ENCODE results near the gene ZNF821. TPM values are rescaled to one million over a fixed set of nuclear protein-coding genes. Genes with fewer than 3 reads are reported as not detected.

ZNF821 gene
- total and polyA plus RNA-seq, 2 of the 8 experiments (the other 6 are each of a cell fraction or from before 2014, with no cell fraction given) = 9.5 to 14.1 TPM

DNA sequence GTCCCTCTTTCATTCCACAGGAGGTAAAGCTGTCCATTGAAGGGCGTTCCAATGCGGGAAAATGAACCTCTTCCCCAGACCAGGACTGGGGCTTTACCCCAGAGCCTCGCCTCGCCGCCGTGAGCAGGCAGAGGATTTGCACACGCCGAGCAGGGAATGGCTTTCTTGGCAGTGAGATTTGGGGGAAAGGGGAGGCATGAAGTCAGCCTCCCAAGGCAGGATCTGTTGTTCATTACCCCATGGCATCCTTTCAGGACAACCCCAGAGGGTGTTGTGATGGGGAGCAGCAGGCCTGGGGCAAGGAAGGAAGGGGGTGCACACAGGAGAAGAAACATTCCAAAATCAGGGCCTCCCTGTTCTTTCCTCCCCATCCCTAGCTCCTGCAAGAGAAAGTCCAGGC, 32.2 kb downstream of the ZNF821 start:
- no peak for TF ChIP-seq CTBP2 (IDR thresholded peaks at IDR 0.05; ENCODE audit: borderline replicate concordance, insufficient read depth, insufficient read length, low read length)
- Histone ChIP-seq H3K79me2 (ENCODE audit: control insufficient read depth in 1 of 2, insufficient read depth in 2 of 2, low read length in 2 of 2) (peaks cover 4 to 14% of the 10 kb centered on the region in 2 experiments; a peak in 3 of 4 replicates), H4K8ac (ENCODE audit: extremely low read depth, insufficient read depth, low read length) (no peak overlapping the region), H2BK120ac (replicated peaks; ENCODE audit: low read depth, low read length) (no peak overlapping the region), H3K4me1 (replicated peaks in 1 of 4; ENCODE audit: control insufficient read depth in 3 of 4, insufficient read depth in 4 of 4, low read length in 3 of 4) (peaks cover 0 to 4% (median 0%) of the 10 kb centered on the region in 4 experiments; a peak in 2 of 7 replicates), H3K27ac (ENCODE audit: low read depth, low read length) (no peak overlapping the region), H3K79me1 (ENCODE audit: low read depth, low read length) (peaks cover 4% of the 10 kb centered on the region; the same call in 1 of the 2 replicates), H3K4me3 (ENCODE audit: extremely low read depth in 1 of 4, insufficient read depth in 2 of 4, low read depth in 3 of 4, low read length in 4 of 4) (no peak overlapping the region), H3K9me3 (ENCODE audit: insufficient read depth in 2 of 2, low read depth in 1 of 2, low read length in 1 of 2) (no peaks in the 10 kb centered on the region), H3K4me2 (ENCODE audit: insufficient read depth in 1 of 2, low read depth in 2 of 2, low read length in 2 of 2) (no peak overlapping the region), H2BK20ac (ENCODE audit: low read length) (no peak overlapping the region), H3K4ac (replicated peaks; ENCODE audit: insufficient read length, low read depth, low read length) (no peak overlapping the region), H2BK15ac (ENCODE audit: low read length) (no peak overlapping the region), H2BK5ac (ENCODE audit: low read depth, low read length) (no peak overlapping the region; the same call in 1 of the 2 replicates), H3K27me3 (replicated peaks in 1 of 4; ENCODE audit: control insufficient read depth in 3 of 4, extremely low read depth in 1 of 4, insufficient read depth in 3 of 4, low read length in 3 of 4) (no peaks in the 10 kb centered on the region), H4K91ac (replicated peaks; ENCODE audit: insufficient read length, low read length) (no peak overlapping the region), H3K14ac (ENCODE audit: insufficient read length) (no peak overlapping the region), H2BK12ac (ENCODE audit: low read depth, low read length) (no peak overlapping the region), H2AK5ac (ENCODE audit: low read depth, low read length) (no peak overlapping the region), H3K18ac (ENCODE audit: extremely low read depth, low read length) (no peak overlapping the region), H4K5ac (ENCODE audit: insufficient read length, low read depth, low read length) (no peak overlapping the region), H3K23me2 (ENCODE audit: low read depth, low read length) (no peaks in the 10 kb centered on the region), H4K20me1 (replicated peaks in 1 of 2; ENCODE audit: control insufficient read depth in 1 of 2, insufficient read depth in 2 of 2, low read length in 2 of 2) (peaks cover 0 to 20% of the 10 kb centered on the region in 2 experiments), H2AFZ (ENCODE audit: low read length) (no peak overlapping the region), H3K23ac (ENCODE audit: insufficient read length) (no peak overlapping the region), H3K56ac (replicated peaks; ENCODE audit: insufficient read length, low read depth, low read length) (no peak overlapping the region), H3K9ac (replicated peaks in 1 of 4; ENCODE audit: extremely low read depth in 1 of 4, low read depth in 3 of 4, low read length in 3 of 4) (no peak overlapping the region), H3K36me3 (ENCODE audit: control insufficient read depth in 2 of 4, insufficient read depth in 4 of 4, low read length in 3 of 4) (peaks cover 11 to 32% (median 22%) of the 10 kb centered on the region in 4 experiments; a peak in 7 of 8 replicates)
- WGBS, 2 experiments (ENCODE audit: extremely low coverage in 1 of 2, insufficient coverage in 1 of 2, insufficient read length in 1 of 2, insufficient replicate concordance in 2 of 2, low coverage in 1 of 2, low lambda C conversion rate in 2 of 2, missing lambda C conversion rate in 1 of 2) = 98% methylated on average over 8 of the region's 8 CpGs; no CpG with 5 or more reads in 1 of the 2 experiments
- DNase-seq (ENCODE audit: low read depth in 1 of 2, low spot score in 2 of 2) = no peak
- ChIA-PET POLR2A (ENCODE audit: partially characterized antibody) (interaction anchor here (1.0 to 2.2 kb wide), 4 partner anchors 9 to 43 kb away, joined by 3 to 7 read pairs (median 4); partner anchors contain the start of gene AP1G1), CTCF (ENCODE audit: partially characterized antibody) (interaction anchor here (1.3 to 5.9 kb wide), 2 partner anchors 31 to 110 kb away, joined by 3 to 32 read pairs; no protein-coding TSS in a partner anchor)
- no peak for FAIRE-seq
